Smooth muscle cell of the brain vasculature (primary cell): ENCODE measurements around the gene PIGK.
"Not testable (repeated sequence)": the region's sequence is repeated elsewhere in the genome, so short reads cannot be mapped to it uniquely, and the experiment has no call there.

Experiments
- DNase-seq: peaks from one replicate; pipeline ENCODE4 v3.0.0-alpha.2; 2012; ENCODE audit warnings: low read depth, low spot score

The PIGK gene

GRCh38 chr1:77193951-77194350, 25.3 kb downstream of the PIGK start:
- no peak for DNase-seq

GRCh38 chr1:77188770-77189169, 30.5 kb downstream of the PIGK start:
- DNase-seq, result no peak

- DNase-seq, result not testable (repeated sequence)
Measured at GRCh38 chr1:77186907-77187306, 32.3 kb downstream of the PIGK start.

DNA sequence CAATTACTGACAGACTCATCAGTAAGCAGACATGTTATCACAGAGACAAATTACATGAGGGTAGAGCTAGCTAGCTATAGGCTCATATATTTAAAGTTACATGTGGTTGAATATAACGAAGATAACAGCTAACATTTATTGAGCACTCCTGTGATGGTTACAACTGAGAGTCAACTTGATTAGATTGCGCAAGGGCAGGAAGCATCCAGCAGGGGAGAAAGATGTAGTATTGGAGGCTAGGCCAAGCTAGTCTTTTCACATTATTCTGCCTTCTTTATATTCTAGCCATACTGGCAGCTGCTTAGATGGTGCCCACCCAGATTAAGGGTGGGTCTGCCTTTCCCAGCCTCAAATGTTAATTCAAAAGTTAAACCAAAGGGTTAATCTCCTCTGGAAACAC, 37.1 kb downstream of the PIGK start:
- DNase-seq, result no peak

DNA sequence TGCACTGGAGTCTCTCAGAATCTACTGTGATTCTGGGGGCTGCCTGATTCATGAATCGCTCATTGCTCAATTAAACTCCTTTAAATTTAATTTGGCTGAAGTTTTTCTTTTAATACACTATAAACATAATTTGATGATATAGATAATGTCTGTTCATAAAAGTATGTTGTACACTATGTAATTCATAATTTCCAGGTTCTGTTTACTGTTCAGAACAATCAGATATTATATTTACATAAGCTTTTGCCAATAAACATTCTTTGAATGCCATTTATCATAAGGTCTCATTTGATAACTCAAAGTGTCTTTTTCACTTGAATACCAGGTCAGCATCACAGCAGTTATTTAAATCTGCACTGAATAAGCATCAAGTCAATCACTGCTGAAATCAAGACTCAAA, 39.6 kb downstream of the PIGK start:
- no peak for DNase-seq

DNA sequence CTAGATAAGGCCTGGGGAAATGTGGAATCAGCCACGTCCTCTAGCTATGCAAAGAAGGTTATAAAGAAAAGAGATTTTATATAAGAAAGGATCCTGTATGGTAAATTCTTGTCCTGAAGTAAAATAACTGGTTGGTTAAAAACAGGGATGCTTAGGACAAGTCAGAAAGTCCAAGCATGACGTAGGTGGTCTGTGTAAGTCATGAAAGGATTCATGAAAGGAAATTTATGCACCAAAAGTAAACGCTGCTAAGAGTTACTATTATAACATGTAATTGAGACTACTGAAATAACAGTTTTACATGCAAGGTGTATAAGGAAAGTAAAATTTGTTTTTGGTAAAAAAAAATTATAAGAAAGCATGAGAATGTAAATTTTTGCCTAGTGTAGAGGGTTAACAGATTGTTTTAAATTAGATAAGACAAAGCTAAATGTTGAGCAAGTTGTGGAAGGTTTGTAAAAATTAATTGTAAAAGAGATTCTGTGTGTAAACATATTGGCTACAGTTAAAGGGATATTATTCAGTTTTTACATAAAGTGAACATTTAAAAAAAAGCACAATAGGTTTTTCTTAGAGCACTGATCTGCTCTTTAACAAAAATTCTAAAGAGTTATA, 43.9 kb downstream of the PIGK start:
- DNase-seq, result no peak

- no peak for DNase-seq
Measured at GRCh38 chr1:77170687-77171086, 48.5 kb downstream of the PIGK start.

DNA sequence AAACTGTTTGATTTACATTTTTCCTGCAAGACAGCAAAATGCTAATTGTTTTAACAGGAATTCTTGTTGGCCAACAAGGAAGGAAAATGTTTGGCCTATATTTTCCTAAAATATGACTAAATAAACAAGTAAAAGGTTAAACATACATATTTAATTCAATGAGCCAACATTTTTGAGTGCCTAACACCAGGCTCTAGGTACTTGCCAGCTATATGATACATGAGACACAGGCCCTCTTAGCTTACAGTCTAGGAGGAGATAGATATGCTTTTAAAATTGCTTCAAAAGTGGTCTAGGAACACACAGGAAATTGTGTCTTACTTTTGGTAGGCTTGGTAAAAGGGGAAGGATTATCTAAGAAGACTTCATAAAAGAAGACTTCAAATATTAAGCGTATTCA, 50.9 kb downstream of the PIGK start:
- DNase-seq, result no peak

DNA sequence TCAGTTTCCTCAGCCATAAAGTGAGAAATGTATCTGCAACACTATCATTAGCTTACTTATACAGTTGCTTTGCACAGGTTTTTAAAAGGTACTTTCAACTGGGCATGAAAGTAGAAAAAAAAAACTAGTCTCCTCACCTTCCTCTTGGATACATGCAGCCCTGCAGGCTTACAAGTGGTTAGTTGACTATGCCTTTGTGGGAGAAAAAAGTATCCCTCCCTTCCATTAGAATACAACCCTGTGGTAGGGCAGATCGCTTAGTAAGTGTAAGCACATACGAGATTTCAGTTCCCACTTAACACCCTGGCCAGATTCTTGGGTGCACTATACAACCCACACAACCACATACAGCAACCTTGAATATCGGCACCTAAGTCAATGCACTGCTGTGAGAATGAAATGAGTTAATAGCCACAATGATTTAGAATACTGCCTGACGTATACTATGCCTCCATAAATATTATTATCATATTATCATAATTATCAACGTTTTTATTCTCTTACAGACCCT, 54.7 kb downstream of the PIGK start:
- no peak for DNase-seq

DNA sequence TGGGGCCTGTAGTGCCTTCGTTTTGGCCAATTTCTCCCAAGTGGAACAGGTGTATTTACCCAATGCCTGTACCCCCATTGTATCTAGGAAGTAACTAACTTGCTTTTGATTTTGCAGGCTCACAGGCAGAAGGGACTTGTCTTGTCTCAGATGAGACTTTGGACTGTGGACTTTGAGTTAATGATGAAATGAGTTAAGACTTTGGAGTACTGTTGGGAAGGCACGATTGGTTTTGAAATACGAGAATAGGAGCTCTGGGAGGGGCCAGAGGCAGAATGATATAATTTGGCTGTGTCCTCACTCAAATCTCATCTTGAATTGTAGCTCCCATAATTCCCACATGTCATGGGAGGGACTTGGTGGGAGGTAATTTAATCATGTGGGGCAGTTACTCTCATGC, 59.5 kb downstream of the PIGK start:
- DNase-seq, result not testable (repeated sequence)

GRCh38 chr1:77156214-77156613, 63.0 kb downstream of the PIGK start:
- DNase-seq, result no peak

- no peak for DNase-seq
Measured at GRCh38 chr1:77146270-77146669, 73.0 kb downstream of the PIGK start.

GRCh38 chr1:77143529-77144121, 75.6 kb downstream of the PIGK start:
- no peak for DNase-seq

DNA sequence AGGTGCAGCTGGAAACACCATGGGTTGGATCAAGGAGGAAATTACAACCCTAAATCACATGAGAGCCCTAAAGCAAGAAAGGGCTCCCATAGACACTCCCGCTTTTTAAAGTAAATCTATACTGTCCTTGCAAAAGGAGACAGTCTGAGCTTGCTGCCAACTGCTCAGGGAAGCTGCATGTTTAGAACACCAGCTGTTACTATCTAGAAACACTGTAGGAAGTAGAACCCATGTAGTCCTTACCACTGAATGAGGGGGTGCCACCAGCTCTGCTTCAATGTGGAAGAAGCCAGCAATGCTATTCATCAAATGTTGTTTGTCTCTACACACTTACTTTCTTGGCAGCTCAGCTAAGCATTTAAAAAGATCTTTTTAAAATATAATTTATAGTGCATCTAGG, 79.8 kb downstream of the PIGK start:
- no peak for DNase-seq

- DNase-seq, result no peak
Measured at GRCh38 chr1:77134359-77134758, 84.9 kb downstream of the PIGK start.

DNA sequence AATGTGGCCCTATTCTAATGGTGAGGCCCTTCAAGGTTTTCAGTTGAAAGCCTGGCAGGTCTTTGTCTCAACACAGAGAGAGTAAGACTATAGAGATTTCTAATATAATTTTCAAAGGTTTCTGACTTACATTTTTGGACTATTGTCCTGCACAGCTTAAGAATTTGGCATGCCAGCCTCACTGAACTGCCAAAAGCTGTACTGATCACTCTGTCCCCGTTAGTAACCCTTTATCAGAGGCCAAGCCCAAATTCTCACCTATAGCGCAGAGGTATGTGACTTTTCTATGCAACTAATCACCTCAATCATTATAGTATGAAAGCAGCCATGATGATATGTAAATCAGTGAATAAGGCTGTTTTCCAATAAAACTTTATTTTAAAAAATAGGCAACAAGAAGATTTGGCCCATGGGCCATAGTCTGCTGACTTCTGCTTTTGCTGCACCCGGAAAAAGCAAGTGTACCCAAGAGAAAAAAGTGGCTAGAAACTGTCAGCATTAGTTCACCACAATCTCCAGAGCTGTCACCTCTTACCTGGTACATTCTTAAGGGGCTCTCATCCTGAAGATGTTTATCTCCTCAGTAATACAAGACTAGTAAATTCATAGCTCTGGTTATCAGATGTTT, 85.4 kb downstream of the PIGK start:
- no peak for DNase-seq

- DNase-seq, result peak; percentile 51
Measured at GRCh38 chr1:77126307-77126706, 92.9 kb downstream of the PIGK start.

DNA sequence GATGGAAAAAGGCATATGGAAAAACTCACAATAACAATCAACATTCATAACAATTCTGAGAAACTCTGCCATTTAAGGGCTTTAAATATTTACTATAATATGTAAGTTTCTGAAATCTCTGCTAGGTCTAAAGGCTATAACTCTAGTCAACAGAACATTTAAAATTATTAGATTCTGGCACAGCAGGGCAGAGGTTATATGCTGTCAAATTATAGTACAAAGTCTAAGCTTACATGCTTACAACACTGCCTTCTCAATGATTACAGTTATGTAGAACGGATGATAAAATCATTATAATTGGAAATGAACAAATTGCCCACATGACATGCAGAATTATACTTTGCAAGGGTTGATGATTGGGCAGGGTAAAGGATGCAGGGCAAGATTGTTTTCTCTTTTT, 97.7 kb downstream of the PIGK start:
- no peak for DNase-seq

DNA sequence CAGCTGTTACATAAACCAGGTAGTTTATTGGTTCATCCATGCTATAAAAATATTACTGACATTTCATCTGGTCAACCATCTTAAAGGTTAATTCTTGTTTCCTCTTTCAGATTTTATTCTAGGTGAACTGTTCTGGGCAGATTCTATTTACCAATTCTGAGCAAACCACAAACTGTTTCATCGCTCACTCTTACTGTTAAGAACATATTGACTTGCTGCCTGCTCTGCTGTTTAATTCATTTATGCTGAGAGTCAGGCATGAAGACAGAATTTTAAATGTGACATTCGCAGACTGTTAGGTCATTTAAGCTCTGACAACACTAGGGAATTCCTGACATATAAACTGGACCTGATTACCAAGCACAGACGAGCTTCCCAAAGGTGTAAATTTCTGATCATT, 98.3 kb downstream of the PIGK start:
- no peak for DNase-seq

DNA sequence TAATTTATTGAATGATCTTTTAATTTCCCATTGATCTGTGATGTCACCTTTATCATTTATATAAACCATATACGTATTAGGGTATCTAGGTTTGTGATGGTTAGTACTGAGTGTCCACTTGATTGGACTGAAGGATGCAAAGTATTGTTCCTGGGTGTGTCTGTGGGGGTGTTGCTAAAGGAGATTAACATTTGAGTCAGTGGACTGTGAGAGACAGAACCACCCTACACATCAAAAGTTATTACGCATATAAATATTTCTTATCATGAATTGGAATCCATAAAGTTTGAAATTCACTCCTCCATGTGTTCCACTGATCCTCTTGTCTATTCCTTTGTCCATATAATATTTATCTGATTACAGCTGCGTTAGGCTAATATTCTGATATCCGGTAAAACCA, 100.5 kb downstream of the PIGK start:
- DNase-seq, result no peak

GRCh38 chr1:77104672-77105071, 114.6 kb downstream of the PIGK start:
- DNase-seq, result no peak

DNA sequence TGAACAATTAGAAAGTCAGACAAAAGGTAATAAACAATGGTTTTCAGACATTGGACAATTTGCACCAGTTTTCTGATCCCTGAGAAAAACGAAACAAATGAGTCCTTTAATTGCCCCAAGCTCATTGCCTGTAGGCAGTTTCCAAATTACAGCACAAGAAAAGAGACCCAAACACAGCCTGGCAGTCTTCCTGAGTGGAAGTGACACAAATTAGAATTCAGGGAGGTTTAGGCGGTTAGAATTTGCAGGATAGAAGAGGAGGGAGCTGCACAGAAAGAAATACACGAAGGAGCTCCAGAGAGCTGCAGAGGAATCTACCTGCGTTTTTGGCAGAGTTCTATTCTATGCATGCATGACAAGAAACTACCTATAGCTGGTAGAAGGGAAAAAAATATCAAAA, 115.7 kb downstream of the PIGK start:
- DNase-seq, result no peak

- DNase-seq, result no peak
Measured at GRCh38 chr1:77100875-77101274, 118.4 kb downstream of the PIGK start.
